ENCODE data around the gene DOK4. TPM values are rescaled to one million over a fixed set of nuclear protein-coding genes. Genes with fewer than 3 reads are reported as not detected.

DOK4 gene
- total RNA-seq, 1 donor: 0.94 TPM

GRCh38 chr16:57432505-57432904 is 53.8 kb downstream of the DOK4 start:
- Histone ChIP-seq H3K9me3 (ENCODE audit: low read depth, low read length) (no peaks in the 10 kb centered on the region), H3K27me3 (ENCODE audit: insufficient read depth, low read length) (no peaks in the 10 kb centered on the region), H3K4me1 (ENCODE audit: insufficient read depth, low read length) (peaks cover 3% of the 10 kb centered on the region), H3K4me3 (ENCODE audit: low read length) (no peak overlapping the region)

- Histone ChIP-seq H3K4me1 (ENCODE audit: insufficient read depth, low read length) (peaks cover 3% of the 10 kb centered on the region), H3K4me3 (ENCODE audit: low read length) (no peak overlapping the region), H3K9me3 (ENCODE audit: low read depth, low read length) (no peaks in the 10 kb centered on the region), H3K27me3 (ENCODE audit: insufficient read depth, low read length) (no peaks in the 10 kb centered on the region)
Observed at GRCh38 chr16:57430955-57431354, 55.3 kb downstream of the DOK4 start.

- Histone ChIP-seq H3K4me3 (ENCODE audit: low read length) (no peak overlapping the region), H3K27me3 (ENCODE audit: insufficient read depth, low read length) (no peaks in the 10 kb centered on the region), H3K9me3 (ENCODE audit: low read depth, low read length) (no peaks in the 10 kb centered on the region), H3K4me1 (ENCODE audit: insufficient read depth, low read length) (peaks cover 3% of the 10 kb centered on the region)
Observed at GRCh38 chr16:57427824-57428223, 58.5 kb downstream of the DOK4 start.

GRCh38 chr16:57427307-57427706 is 59.0 kb downstream of the DOK4 start:
- H3K9me3 ChIP-seq (ENCODE audit: low read depth, low read length): no peaks in the 10 kb centered on the region
- no peaks in the 10 kb centered on the region for H3K27me3 ChIP-seq (ENCODE audit: insufficient read depth, low read length)
- H3K4me3 ChIP-seq (ENCODE audit: low read length): no peak overlapping the region
- peaks cover 2% of the 10 kb centered on the region for H3K4me1 ChIP-seq (ENCODE audit: insufficient read depth, low read length)

GRCh38 chr16:57426356-57426755 is 59.9 kb downstream of the DOK4 start:
- Histone ChIP-seq H3K4me3 (ENCODE audit: low read length) (no peak overlapping the region), H3K9me3 (ENCODE audit: low read depth, low read length) (no peaks in the 10 kb centered on the region), H3K4me1 (ENCODE audit: insufficient read depth, low read length) (no peaks in the 10 kb centered on the region), H3K27me3 (ENCODE audit: insufficient read depth, low read length) (no peaks in the 10 kb centered on the region)

- Histone ChIP-seq H3K4me3 (ENCODE audit: low read length) (no peak overlapping the region), H3K4me1 (ENCODE audit: insufficient read depth, low read length) (no peaks in the 10 kb centered on the region), H3K27me3 (ENCODE audit: insufficient read depth, low read length) (no peaks in the 10 kb centered on the region), H3K9me3 (ENCODE audit: low read depth, low read length) (no peaks in the 10 kb centered on the region)
Observed at GRCh38 chr16:57424583-57424982, 61.7 kb downstream of the DOK4 start.

GRCh38 chr16:57423152-57423551 is 63.1 kb downstream of the DOK4 start:
- no peak overlapping the region for H3K4me3 ChIP-seq (ENCODE audit: low read length)
- no peaks in the 10 kb centered on the region for H3K27me3 ChIP-seq (ENCODE audit: insufficient read depth, low read length)
- H3K9me3 ChIP-seq (ENCODE audit: low read depth, low read length): no peaks in the 10 kb centered on the region
- peaks cover 11% of the 10 kb centered on the region for H3K4me1 ChIP-seq (ENCODE audit: insufficient read depth, low read length)

- H3K9me3 ChIP-seq (ENCODE audit: low read depth, low read length): no peaks in the 10 kb centered on the region
- H3K27me3 ChIP-seq (ENCODE audit: insufficient read depth, low read length): no peaks in the 10 kb centered on the region
- no peak overlapping the region for H3K4me3 ChIP-seq (ENCODE audit: low read length)
- H3K4me1 ChIP-seq (ENCODE audit: insufficient read depth, low read length): peaks cover 17% of the 10 kb centered on the region
Observed at GRCh38 chr16:57422026-57422944, 64.0 kb downstream of the DOK4 start.

Other genes with a start within 250 kb of the DOK4 start
- gene ARL2BP, start 241.2 kb downstream of the DOK4 start, total RNA-seq: 61.5 TPM
- gene PLLP, start 201.8 kb downstream of the DOK4 start, total RNA-seq: 0.63 TPM
- gene CCL22, start 127.7 kb downstream of the DOK4 start, total RNA-seq: not detected
- gene CX3CL1, start 114.0 kb downstream of the DOK4 start, total RNA-seq: not detected
- not detected for gene CCL17, start 81.7 kb downstream of the DOK4 start, total RNA-seq
- gene CIAPIN1, start 39.1 kb downstream of the DOK4 start, total RNA-seq: 30.6 TPM
- 5.6 TPM for gene COQ9, start 39.0 kb downstream of the DOK4 start, total RNA-seq
- gene POLR2C, start 23.8 kb downstream of the DOK4 start, total RNA-seq: 103 TPM
- 1.9 TPM for gene CCDC102A, start 50.1 kb upstream of the DOK4 start, total RNA-seq
- gene ADGRG5, start 56.1 kb upstream of the DOK4 start, total RNA-seq: 1.8 TPM
- gene ADGRG1, start 142.1 kb upstream of the DOK4 start, total RNA-seq: 12.2 TPM
- gene ADGRG3, start 181.8 kb upstream of the DOK4 start, total RNA-seq: 1.7 TPM
- gene DRC7, start 208.3 kb upstream of the DOK4 start, total RNA-seq: 0.63 TPM
- gene KATNB1, start 249.3 kb upstream of the DOK4 start, total RNA-seq: 11.8 TPM

All from mononuclear cell (primary cell).